HepG2 (cell line): ENCODE data around the gene TM4SF1. TPM values are rescaled to one million over a fixed set of nuclear protein-coding genes. Genes with fewer than 3 reads are reported as not detected.
A peak's percentile ranks its signal among the peaks of the same experiment; 100 is the strongest.

Source experiments
- EEA1 ChIP-seq: sonication (generic); formaldehyde crosslinking; IDR thresholded peaks from 2 replicates; pipeline ENCODE4 v1.5.1; 2020; ENCODE audit warnings: mild to moderate bottlenecking, missing genetic modification reagents, borderline replicate concordance
- FOSL2 ChIP-seq: sonication (generic); formaldehyde crosslinking; IDR thresholded peaks from 2 replicates; pipeline ENCODE4 v1.4.0; 2020; ENCODE audit warnings: missing genetic modification reagents
- FOXO1 ChIP-seq: sonication (generic); formaldehyde crosslinking; IDR thresholded peaks from 2 replicates; pipeline ENCODE4 v1.4.0; 2020; ENCODE audit warnings: missing genetic modification reagents
- GABPB1 ChIP-seq: IDR thresholded peaks from 2 replicates; pipeline ENCODE4 v1.6.1; 2016; ENCODE audit warnings: mild to moderate bottlenecking, missing genetic modification reagents, moderate library complexity, missing compliant biosample characterization
- HNRNPK ChIP-seq: fragments of 200-400 bp; formaldehyde crosslinking; IDR thresholded peaks from 2 replicates; pipeline ENCODE4 v1.6.1; 2018; ENCODE audit warnings: low read length, low read depth, moderate library complexity, mild to moderate bottlenecking; ENCODE audit not compliant: poor library complexity, severe bottlenecking
- KMT2B ChIP-seq: IDR thresholded peaks from 2 replicates; pipeline ENCODE4 v1.6.1; 2016; ENCODE audit warnings: missing genetic modification reagents, missing compliant biosample characterization
- MIXL1 ChIP-seq: IDR thresholded peaks from 2 replicates; pipeline ENCODE4 v1.6.1; 2016
- NBN ChIP-seq: fragments of 450-650 bp; conservative IDR thresholded peaks from 2 replicates; pipeline ENCODE4 v1.6.1; 2017
- NFIC ChIP-seq: IDR thresholded peaks from 2 replicates; pipeline ENCODE4 v1.6.1; 2012; ENCODE audit warnings: mild to moderate bottlenecking, low read length, inconsistent platforms
- SIN3B ChIP-seq: fragments of 150-350 bp; IDR thresholded peaks from 2 replicates; pipeline ENCODE4 v1.6.1; 2014; ENCODE audit warnings: low read length
- TCF7 ChIP-seq: sonication (generic); IDR thresholded peaks from 2 replicates; pipeline ENCODE4 v1.6.1; 2016; ENCODE audit warnings: antibody characterized with exemption, low read depth
- TFDP2 ChIP-seq: sonication (generic); formaldehyde crosslinking; IDR thresholded peaks from 2 replicates; pipeline ENCODE4 v1.4.0; 2020; ENCODE audit warnings: missing genetic modification reagents
- TMF1 ChIP-seq: sonication (generic); formaldehyde crosslinking; IDR thresholded peaks from 2 replicates; pipeline ENCODE4 v1.8.1; 2022; ENCODE audit warnings: low read depth, missing genetic modification reagents
- ZFP36L1 ChIP-seq: sonication (generic); formaldehyde crosslinking; IDR thresholded peaks from 2 replicates; pipeline ENCODE4 v1.8.0; 2022; ENCODE audit warnings: mild to moderate bottlenecking, missing genetic modification reagents, moderate library complexity
- ZNF317 ChIP-seq: sonication (generic); formaldehyde crosslinking; IDR thresholded peaks from 2 replicates; pipeline ENCODE4 v1.5.0; 2020; ENCODE audit warnings: mild to moderate bottlenecking, missing genetic modification reagents
- ZNF513 ChIP-seq: sonication (generic); formaldehyde crosslinking; conservative IDR thresholded peaks from 2 replicates; pipeline ENCODE4 v1.5.0; 2020; ENCODE audit warnings: missing genetic modification reagents
- ZNF530 ChIP-seq: sonication (generic); formaldehyde crosslinking; IDR thresholded peaks from 2 replicates; pipeline ENCODE4 v1.5.0; 2020; ENCODE audit warnings: low read depth, mild to moderate bottlenecking, missing genetic modification reagents
- ZNF572 ChIP-seq: sonication (generic); formaldehyde crosslinking; IDR thresholded peaks from 2 replicates; pipeline ENCODE4 v1.5.1; 2020; ENCODE audit warnings: mild to moderate bottlenecking, missing genetic modification reagents
- ZNF879 ChIP-seq: sonication (generic); formaldehyde crosslinking; IDR thresholded peaks from 2 replicates; pipeline ENCODE4 v1.8.1; 2023; ENCODE audit warnings: missing genetic modification reagents
- ZNF891 ChIP-seq: sonication (generic); formaldehyde crosslinking; IDR thresholded peaks from 2 replicates; pipeline ENCODE4 v1.5.0; 2020; ENCODE audit warnings: mild to moderate bottlenecking, missing genetic modification reagents
- polyA plus RNA-seq, 8 experiments: library from polyadenylated mRNA; depleted of rRNA in 3 of 8; stranded (reverse) in 7 of 8; unstranded in 1 of 8; fragments of >200 nt; fragmentation: Illumina TruSeq in 4 of 8; extraction: Trizol in 4 of 8; gene quantifications; 2 replicates each; pipeline versions ENCODE4 v1.2.1 to v1.2.3, GENCODE V29; 2011 to 2016; ENCODE audit warnings: low read depth in 4 of 8, missing spikeins in 1 of 8, mixed read lengths in 1 of 8; ENCODE audit not compliant: insufficient read depth in 1 of 8
- total RNA-seq, 5 experiments: library from RNA; depleted of rRNA; stranded (reverse); fragments of >200 nt; fragmentation: Illumina TruSeq; extraction: Trizol; gene quantifications; 2 replicates each; pipeline ENCODE4 v1.2.3, GENCODE V29; 2016; ENCODE audit warnings: low read depth in 1 of 5
- TF ChIP-seq, protein P1 (sequence below): sonication (generic); formaldehyde crosslinking; IDR thresholded peaks from 2 replicates; pipeline ENCODE4 v1.5.0; 2020; ENCODE audit warnings: mild to moderate bottlenecking, missing genetic modification reagents, borderline replicate concordance

The TM4SF1 gene
- total and polyA plus RNA-seq, 2 of the 13 experiments (the other 11 are each of a cell fraction or from before 2014, with no cell fraction given): 431 to 1,359 TPM

DNA sequence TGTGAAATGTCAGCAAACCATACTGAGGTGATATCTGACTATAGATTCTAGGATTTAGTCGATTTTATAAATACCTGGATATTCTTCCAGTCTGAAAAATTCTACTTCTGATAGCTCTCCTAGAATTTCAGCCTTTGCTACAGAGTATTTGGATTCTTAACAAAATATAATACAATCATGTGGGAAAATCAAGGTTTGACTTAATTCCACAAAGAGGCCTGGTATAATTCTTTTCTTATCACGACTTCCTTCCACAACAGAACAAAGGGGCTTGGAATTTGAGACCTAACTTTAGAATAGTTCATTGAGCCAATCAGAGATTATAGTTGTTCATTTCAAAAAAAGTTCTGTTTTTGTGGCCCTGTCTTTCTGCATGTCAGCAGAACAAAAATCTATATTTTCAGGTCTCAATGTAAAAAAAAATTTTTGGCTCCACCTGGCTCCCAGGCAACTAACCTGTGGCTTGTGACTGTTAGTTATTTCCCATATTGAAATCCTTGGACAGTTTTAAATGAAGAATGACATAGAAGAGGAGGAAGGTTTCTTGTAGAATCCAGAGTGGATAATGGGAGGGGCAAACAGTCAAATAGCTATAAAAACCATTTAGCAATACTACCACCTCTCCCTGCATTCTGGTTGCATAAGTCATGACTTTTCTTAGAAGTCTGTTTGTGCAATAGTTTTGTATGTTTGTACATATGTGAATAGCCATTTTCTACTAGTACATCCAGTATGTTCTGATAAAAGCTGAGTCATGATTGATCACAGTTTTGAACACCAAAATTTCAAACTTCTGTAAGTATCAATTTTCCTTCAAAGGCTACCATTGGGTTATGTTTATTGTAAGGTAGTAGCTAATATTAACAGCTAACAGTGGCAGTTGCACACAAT lies 4.0 kb downstream of the TM4SF1 start (continued):
- TF ChIP-seq, protein P1, sequence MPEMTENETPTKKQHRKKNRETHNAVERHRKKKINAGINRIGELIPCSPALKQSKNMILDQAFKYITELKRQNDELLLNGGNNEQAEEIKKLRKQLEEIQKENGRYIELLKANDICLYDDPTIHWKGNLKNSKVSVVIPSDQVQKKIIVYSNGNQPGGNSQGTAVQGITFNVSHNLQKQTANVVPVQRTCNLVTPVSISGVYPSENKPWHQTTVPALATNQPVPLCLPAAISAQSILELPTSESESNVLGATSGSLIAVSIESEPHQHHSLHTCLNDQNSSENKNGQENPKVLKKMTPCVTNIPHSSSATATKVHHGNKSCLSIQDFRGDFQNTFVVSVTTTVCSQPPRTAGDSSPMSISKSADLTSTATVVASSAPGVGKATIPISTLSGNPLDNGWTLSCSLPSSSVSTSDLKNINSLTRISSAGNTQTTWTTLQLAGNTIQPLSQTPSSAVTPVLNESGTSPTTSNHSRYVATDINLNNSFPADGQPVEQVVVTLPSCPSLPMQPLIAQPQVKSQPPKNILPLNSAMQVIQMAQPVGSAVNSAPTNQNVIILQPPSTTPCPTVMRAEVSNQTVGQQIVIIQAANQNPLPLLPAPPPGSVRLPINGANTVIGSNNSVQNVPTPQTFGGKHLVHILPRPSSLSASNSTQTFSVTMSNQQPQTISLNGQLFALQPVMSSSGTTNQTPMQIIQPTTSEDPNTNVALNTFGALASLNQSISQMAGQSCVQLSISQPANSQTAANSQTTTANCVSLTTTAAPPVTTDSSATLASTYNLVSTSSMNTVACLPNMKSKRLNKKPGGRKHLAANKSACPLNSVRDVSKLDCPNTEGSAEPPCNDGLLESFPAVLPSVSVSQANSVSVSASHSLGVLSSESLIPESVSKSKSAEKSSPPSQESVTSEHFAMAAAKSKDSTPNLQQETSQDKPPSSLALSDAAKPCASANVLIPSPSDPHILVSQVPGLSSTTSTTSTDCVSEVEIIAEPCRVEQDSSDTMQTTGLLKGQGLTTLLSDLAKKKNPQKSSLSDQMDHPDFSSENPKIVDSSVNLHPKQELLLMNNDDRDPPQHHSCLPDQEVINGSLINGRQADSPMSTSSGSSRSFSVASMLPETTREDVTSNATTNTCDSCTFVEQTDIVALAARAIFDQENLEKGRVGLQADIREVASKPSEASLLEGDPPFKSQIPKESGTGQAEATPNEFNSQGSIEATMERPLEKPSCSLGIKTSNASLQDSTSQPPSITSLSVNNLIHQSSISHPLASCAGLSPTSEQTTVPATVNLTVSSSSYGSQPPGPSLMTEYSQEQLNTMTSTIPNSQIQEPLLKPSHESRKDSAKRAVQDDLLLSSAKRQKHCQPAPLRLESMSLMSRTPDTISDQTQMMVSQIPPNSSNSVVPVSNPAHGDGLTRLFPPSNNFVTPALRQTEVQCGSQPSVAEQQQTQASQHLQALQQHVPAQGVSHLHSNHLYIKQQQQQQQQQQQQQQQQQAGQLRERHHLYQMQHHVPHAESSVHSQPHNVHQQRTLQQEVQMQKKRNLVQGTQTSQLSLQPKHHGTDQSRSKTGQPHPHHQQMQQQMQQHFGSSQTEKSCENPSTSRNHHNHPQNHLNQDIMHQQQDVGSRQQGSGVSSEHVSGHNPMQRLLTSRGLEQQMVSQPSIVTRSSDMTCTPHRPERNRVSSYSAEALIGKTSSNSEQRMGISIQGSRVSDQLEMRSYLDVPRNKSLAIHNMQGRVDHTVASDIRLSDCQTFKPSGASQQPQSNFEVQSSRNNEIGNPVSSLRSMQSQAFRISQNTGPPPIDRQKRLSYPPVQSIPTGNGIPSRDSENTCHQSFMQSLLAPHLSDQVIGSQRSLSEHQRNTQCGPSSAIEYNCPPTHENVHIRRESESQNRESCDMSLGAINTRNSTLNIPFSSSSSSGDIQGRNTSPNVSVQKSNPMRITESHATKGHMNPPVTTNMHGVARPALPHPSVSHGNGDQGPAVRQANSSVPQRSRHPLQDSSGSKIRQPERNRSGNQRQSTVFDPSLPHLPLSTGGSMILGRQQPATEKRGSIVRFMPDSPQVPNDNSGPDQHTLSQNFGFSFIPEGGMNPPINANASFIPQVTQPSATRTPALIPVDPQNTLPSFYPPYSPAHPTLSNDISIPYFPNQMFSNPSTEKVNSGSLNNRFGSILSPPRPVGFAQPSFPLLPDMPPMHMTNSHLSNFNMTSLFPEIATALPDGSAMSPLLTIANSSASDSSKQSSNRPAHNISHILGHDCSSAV (CRISPR knock-in tag): no peak
- TF ChIP-seq ZNF513 (CRISPR knock-in tag) (no peak), FOXO1 (CRISPR knock-in tag) (no peak), HNRNPK (no peak), ZFP36L1 (no peak), TCF7 (0 out of 2 replicates have a peak, but pooled peaks have one; percentile 25), FOSL2 (CRISPR knock-in tag) (peak; percentile 38; the same call in 1 of the 2 replicates), TFDP2 (CRISPR knock-in tag) (no peak), NBN (no peak), KMT2B (CRISPR knock-in tag) (no peak), ZNF891 (CRISPR knock-in tag) (no peak), ZNF572 (no peak), GABPB1 (CRISPR knock-in tag) (no peak), ZNF879 (CRISPR knock-in tag) (no peak), ZNF530 (CRISPR knock-in tag) (no peak), NFIC (peak; percentile 36; the same call in 1 of the 2 replicates), MIXL1 (no peak), EEA1 (CRISPR knock-in tag) (no peak), SIN3B (no peak), TMF1 (CRISPR knock-in tag) (no peak), ZNF317 (no peak)
